Stimulated activated CD8-positive, alpha-beta memory T cell treated with anti-CD3 and anti-CD28 coated beads, Interleukin-15, amount 100 ng/mL, for 48 hours (primary cell): ENCODE data around the gene SMARCD3.

Experiments used
- DNase-seq, 2 donors: peaks; one replicate each; pipeline ENCODE4 v3.0.0-alpha.2; 2020; ENCODE audit warnings: low read depth in 2 of 2

Gene SMARCD3

DNA sequence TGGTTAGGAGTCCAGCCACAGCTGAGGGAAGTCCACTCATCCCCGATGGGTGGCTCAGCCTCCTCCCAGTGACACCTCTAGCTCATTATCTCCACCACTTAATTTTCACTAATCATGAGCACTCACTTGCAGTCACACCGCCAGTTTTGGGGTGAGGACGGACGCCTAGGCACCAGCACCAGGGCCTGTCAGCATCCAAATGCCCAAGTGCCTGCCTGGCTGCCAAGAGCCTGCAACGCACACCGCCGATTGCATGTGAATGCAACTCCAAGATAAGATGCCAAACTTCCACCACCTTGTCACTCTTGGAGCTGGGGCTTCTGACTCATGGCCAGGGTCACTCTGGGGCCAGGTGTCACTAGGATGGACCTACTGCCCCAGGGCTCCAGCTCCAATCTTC lies 24.4 kb upstream of the SMARCD3 start:
- DNase-seq = no peak

- no peak for DNase-seq
These were observed 23.9 kb upstream of the SMARCD3 start for GRCh38 chr7:151272405-151272804.

- DNase-seq = no peak
These were observed 23.3 kb upstream of the SMARCD3 start for GRCh38 chr7:151271699-151272355.

GRCh38 chr7:151269511-151269910 lies 21.0 kb upstream of the SMARCD3 start:
- no peak for DNase-seq

DNA sequence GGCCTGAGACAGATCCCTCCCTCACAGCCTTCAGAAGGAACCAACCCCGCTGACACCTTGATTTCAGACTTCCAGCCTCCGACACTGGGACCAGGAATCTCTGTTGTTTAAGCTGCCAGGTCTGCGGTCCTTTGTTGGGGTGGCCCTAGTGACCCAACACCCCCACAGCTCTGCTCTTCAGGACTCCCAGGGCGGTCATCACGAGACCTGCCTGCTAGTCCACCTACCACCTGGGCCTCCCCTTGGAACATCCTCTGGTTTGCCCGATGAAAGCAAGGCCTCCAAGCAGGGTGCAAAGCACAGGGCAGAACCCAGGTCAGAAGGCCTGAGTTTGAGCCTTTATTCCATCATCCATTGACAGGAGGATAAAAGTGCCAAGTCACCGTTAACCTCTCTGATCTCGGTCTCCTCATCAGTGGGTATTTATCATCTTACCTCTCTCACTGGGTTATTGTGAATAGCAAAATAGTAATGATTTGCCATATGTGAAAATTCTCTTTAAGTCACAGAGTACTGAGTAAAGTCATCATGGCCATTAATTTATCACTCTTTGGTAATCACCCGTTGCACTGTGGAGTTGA lies 16.9 kb upstream of the SMARCD3 start:
- no peak for DNase-seq

DNA sequence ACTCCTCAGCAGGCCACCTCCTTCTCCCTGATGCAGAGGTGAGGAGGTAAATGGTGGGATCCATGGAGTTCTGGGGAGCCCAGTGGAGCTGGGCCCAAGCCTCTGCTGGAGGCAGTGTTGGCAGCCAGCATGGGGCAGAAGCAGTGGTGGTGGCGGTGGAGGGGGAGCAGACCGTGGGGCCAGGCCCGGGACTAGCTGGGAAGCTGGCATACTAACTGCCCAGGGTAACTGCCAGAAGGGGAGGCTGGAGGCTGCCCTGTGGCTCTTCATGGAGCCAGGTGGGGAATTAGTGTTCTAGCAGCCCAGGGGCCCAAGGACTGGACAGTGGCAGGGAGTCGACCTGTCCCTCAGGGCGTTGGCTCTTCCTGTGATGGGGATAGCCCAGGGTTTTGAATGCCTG lies 16.1 kb upstream of the SMARCD3 start:
- DNase-seq = no peak

DNA sequence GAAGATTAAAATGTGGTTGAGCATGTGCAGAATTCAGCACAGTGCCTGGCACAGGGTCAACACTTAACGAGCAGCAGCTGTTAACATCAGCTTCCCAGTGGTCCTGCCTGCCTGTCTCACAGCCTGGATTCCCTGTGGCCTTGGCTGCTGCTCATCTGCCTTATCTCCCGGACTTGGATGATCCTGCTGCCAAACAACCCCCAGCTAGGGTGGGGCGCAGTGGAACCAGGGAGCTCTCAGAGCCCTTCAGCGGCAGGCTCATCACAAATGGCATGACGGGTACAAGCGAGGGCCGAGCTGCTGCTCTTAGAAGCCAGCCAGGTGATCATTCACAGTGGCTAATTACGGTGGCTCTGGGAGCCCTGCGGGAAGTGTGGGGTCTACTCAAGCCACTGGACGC lies 13.0 kb upstream of the SMARCD3 start:
- no peak for DNase-seq

DNA sequence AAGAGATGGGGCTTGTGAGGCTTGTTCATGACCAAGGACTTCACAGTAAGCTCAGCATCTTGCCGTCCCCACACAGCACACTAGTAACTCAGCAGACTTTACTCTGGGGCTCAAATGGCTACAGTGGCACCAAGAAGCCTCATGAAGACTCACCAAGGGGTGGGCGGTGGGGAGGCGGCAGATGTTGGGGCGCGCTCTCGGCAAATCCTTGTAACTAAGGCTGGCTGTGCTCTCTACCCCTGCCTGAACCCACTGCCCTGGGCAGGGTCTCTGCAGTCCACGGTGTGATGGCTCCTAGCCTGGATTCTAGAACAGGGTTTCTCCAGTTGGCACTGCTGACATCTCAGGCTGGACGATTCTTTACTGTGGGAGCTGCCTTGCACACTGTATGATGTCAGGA lies 12.4 kb upstream of the SMARCD3 start:
- DNase-seq = no peak

GRCh38 chr7:151260471-151260870 lies 12.0 kb upstream of the SMARCD3 start:
- no peak for DNase-seq

DNA sequence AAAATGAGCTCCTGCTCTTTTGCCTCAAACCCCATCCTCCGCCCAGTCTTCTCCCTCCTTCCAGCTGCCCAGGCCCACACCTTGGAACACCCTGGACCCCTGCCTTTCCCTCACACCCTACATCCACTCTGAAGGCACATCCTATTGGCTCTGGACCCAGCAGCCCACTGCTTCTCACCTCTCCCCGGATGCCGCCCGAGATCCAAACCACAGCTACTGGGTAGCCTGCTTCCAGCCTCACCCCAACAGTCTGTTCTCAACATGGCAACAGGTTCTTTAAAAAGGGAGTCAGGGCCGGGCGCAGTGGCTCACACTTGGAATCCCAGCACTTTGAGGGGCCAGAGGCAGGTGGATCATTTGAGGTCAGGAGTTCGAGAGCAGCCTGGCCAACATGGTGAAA lies 9.5 kb upstream of the SMARCD3 start:
- DNase-seq = no peak

DNA sequence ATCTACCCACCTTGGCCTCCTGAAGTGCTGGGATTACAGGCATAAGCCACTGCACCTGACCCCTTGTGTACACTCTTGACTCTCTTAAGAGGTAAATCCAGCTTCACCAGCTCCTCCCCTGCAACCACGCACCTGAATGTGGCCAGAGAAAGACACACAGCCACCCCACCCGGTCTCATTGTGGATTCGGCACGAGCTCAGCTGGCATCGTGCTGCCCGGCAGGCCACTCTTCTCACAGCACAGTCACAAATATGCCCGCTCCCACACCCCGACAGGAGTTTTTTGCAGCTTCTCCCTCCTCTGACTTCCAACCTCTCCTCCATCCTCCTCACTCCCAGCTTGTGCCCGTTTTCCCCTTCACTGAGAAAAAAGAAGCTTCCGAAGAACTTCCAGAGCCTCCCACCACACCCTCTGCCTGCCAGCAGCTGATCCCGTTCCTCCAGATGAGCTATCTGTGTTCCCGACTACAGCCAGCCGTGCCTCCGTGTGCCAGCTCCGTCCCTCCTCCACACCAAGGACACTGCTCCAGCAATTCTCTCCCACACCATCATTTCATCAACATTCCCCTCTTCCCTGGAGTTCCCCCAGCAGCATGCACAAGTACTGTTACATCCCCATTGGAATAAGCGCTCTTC lies 8.0 kb upstream of the SMARCD3 start:
- DNase-seq = no peak

DNA sequence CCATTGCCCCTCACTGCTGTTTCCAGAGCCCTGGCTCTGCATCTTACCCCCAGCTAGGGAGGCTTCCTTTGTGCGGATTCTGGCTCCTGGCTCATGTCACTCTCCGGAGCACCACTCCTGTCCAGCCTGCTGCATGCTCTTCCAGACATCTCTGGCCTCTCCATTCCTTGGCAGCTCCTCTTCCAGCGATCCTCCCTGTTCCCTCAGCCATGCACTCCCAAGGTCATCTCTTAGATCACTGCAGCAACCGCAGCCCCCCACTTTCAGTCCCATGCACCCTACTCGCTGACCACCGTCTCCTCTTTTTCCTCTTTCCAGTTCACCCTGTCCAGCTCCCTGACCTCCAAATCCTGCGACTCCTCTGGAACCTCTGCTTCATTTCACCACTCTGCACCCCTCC lies 6.9 kb upstream of the SMARCD3 start:
- no peak for DNase-seq

DNA sequence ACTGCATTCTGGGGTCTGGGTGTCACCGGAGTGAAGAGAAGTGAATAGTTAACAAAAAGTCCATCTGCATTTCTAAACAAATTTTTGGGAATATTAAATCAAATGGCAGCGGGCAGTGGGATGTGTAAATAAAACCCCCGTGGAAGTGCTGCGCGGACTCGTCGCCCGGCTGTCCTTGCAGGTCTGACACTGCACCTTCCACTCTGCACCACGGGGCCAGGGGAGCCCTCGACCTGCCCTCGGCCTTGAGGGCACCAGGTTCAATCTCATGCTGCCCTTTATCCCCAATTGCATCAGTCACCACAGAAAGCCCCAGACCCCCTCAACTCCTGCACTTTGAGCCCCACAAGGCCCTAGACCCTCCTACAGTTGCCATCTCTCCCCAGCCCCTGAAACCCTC lies 6.4 kb upstream of the SMARCD3 start:
- DNase-seq = no peak

DNA sequence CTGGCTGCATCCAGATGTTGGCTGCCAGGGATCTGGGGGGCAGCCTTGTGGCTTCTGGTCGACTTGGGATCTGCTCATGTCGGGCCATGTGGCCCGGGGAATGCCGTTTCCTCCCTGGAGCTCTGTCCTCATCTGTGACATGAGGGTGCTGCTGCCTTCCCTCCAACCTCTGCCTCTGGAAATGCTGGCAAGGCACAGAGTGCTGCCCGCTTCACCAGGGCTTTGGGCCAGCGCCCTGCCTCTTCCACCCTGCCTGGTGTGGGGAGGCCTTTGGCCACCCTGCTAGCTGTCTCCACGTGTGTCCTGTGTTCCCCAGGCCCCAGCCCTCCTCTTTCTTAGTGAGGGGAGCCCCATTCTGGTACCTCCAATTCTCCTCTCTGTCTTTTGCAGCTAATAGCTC lies 5.8 kb upstream of the SMARCD3 start:
- DNase-seq = no peak

- DNase-seq = no peak
These were observed 4.6 kb upstream of the SMARCD3 start for GRCh38 chr7:151252961-151253711.

DNA sequence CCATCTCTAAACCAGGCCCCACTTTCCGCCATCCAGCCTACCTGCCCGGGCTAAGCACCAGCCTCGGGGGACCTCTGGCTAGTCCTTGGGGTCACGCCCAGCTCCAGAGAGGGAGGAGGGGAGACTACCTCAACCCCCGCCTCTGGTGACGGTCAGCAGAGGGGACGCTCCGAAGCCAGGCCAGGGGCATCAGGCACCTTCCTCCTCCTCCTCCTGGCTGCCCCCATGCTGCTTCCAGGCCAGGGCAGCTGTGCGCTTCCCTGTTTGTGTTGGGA lies 4.0 kb upstream of the SMARCD3 start:
- DNase-seq = no peak

GRCh38 chr7:151251689-151252560 lies 3.4 kb upstream of the SMARCD3 start:
- DNase-seq = no peak

- no peak for DNase-seq
These were observed 2.8 kb upstream of the SMARCD3 start for GRCh38 chr7:151251328-151251688.

DNA sequence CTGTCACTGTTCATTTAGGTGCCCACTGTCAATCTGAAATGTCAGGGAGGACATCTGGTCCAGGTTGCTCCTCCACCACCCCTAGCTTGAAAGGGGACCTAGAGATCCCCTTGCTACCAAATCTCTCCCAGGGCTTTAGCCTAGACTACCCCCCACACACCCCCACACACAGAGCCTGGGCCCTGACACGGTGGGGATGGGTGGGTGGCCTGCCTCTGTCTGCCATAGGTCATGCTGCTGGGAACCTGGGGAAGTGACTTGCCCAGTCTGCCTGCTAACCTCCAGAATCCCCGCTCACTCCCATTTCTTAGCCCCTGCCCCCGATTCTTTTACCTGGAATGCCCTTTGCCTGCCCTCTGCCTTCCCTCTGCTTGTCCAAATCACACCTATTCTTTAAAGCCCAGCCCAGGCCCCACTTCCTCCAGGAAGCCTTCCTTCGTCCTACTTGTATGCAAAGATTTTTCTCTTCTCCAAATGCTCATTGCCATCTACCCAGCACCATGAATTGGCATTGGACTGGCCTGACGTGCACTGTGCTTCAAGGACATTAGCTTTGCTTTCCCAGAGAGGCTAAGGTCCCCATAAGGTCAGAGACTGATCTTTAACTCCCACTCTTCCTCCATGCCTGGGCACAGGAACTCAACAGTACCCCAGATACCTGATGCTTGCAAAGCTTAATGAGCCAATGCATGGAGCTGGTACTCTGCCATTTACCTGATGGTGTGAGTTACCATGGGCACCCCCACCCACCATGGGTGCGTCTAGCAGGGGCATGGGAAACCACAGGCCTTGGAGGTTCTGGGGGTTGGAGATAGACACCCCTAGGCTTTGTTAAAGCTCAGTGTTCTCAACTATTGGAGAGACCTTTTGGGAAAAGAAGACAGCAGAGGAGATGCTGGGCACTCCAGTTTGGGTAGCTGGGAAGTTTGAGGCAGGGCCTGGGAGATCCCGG lies 2.0 kb upstream of the SMARCD3 start:
- DNase-seq = no peak

- no peak for DNase-seq
These were observed 1.2 kb upstream of the SMARCD3 start for GRCh38 chr7:151249732-151250072.
